Pancreas (tissue), 10 donors: Measurements from ENCODE around the gene MPRIP. TPM values are rescaled to one million over a fixed set of nuclear protein-coding genes. Genes with fewer than 3 reads are reported as not detected.

Source experiments
- ATAC-seq, 4 donors: fragments of 200-7000 bp; cut with Tn5 transposase; one replicate each; pipeline versions ENCODE4 v1.8.0 to v1.9.1; 2020; ENCODE audit warnings: mild to moderate bottlenecking in 4 of 4, moderate library complexity in 4 of 4
- DNase-seq, 6 donors: peaks; one replicate each; pipeline ENCODE4 v3.0.0-alpha.2; 2020
- FAIRE-seq: peaks from 2 replicates; lab custom pipeline; 2012; peaks lifted over from hg19 to GRCh38; lab: Jason Lieb, UNC
- H3K27ac ChIP-seq, 4 donors: fragments of 200-600 bp; sonication (generic); 1 replicate in 3 of 4; 2 replicates in 1 of 4; pipeline versions ENCODE4 v1.5.0 to v1.8.0; 2020
- H3K27me3 ChIP-seq, 4 donors: fragments of 200-600 bp; one replicate each; pipeline ENCODE4 v1.8.0; 2021
- H3K36me3 ChIP-seq, 3 donors: fragments of 200-600 bp; sonication (generic) in 1 of 3; one replicate each; pipeline versions ENCODE4 v1.5.0 to v1.8.0; 2020 to 2021
- H3K4me1 ChIP-seq, 3 donors: fragments of 200-600 bp; one replicate each; pipeline ENCODE4 v1.8.0; 2021
- H3K4me3 ChIP-seq, 4 donors: fragments of 200-600 bp; sonication (generic) in 2 of 4; one replicate each; pipeline versions ENCODE4 v1.5.0 to v1.8.0; 2020 to 2021
- H3K9me3 ChIP-seq, 4 donors: fragments of 200-600 bp; one replicate each; pipeline ENCODE4 v1.8.0; 2021
- CTCF ChIP-seq, 4 donors: fragments of 200-600 bp; sonication (generic) in 3 of 4; IDR thresholded peaks; one replicate each; pipeline versions ENCODE4 v1.5.0 to v1.8.0; 2021; ENCODE audit warnings: antibody characterized with exemption in 4 of 4
- WGBS, 2 donors: extraction: QIAGEN DNeasy Blood & Tissue Kit; methylation state at CpG; one replicate each; pipeline ENCODE4 v1.1.7; 2013; 5-methylcytosine and 5-hydroxymethylcytosine counted together
- intact Hi-C, 3 donors: fragments of 100-400 bp; cut with DNase I; formaldehyde crosslinking; loops; one replicate each; pipeline versions ENCODE4 v1.11.1 to v1.14.2; 2022
- polyA plus RNA-seq, 2 donors: library from polyadenylated mRNA; stranded (reverse); fragments of 200-250 nt; gene quantifications; one replicate each; pipeline ENCODE4 v1.2.3, GENCODE V29; 2013
- total RNA-seq, 6 donors: library from RNA; stranded (reverse); fragmentation: NEBNext Ultra II Directional in 4 of 6; extraction: Animal tissue kit (Norgen Biotek cat#: 25700) in 4 of 6; gene quantifications; one replicate each; pipeline versions ENCODE4 v1.2.1 to v1.2.4, GENCODE V29; 2021 to 2023
- donor health status: healthy with polysubstance abuse.
- donor health status: DM: no; HTN: no; CAD: no; lungs with moderate emphysema.
- donor health status: DM: no; HTN: no; CAD: no.
- donor health status: control.
- donor health status: control.
- donor health status: Bipolar disorder and iron deficiency.
- donor health status: DM: yes; HTN: yes; CAD: no.
- donor health status: DM: no; HTN: no; CAD: no.
- donor health status: DM: no; HTN: no; CAD: no.
- donor health status: DM: yes; HTN: yes; CAD: no.

MPRIP gene
- total and polyA plus RNA-seq, 8 donors: 91.8 to 242 (median 107) TPM

- ATAC-seq (peak; percentile 73 to 84 (median 83)), DNase-seq (peak; percentile 69 to 86 (median 74)), FAIRE-seq (no peak)
- Histone ChIP-seq H3K4me1 (peaks cover 43 to 47% (median 43%) of the 10 kb centered on the region in 3 donors), H3K9me3 (no peaks in the 10 kb centered on the region), H3K4me3 (no peak overlapping the region), H3K27me3 (no peaks in the 10 kb centered on the region), H3K27ac (peak overlapping the region; percentile 53 to 86 (median 78)), H3K36me3 (no peaks in the 10 kb centered on the region)
- TF ChIP-seq CTCF (IDR thresholded peaks at IDR 0.05): no peak
- 16 to 17% methylated on average over 15 of the region's 15 CpGs for WGBS, 2 donors
- intact Hi-C loops: no loop called here
Observed at GRCh38 chr17:17021194-17021863, 20.9 kb upstream of the MPRIP start.

GRCh38 chr17:17022011-17022410 is 20.2 kb upstream of the MPRIP start:
- H3K27me3 ChIP-seq: no peaks in the 10 kb centered on the region
- ATAC-seq (no peak), DNase-seq (no peak), FAIRE-seq (no peak)
- peaks cover 43 to 47% (median 43%) of the 10 kb centered on the region in 3 donors for H3K4me1 ChIP-seq
- intact Hi-C loops: no loop called here
- peak overlapping the region; percentile 53 to 86 (median 78) for H3K27ac ChIP-seq
- 94 to 95% methylated on average over 4 of the region's 4 CpGs for WGBS, 2 donors
- TF ChIP-seq CTCF (IDR thresholded peaks at IDR 0.05): no peak
- no peak overlapping the region for H3K4me3 ChIP-seq
- no peaks in the 10 kb centered on the region for H3K9me3 ChIP-seq
- no peaks in the 10 kb centered on the region for H3K36me3 ChIP-seq

- no peak for TF ChIP-seq CTCF (IDR thresholded peaks at IDR 0.05)
- Histone ChIP-seq H3K27ac (peak overlapping the region; percentile 53 to 86 (median 78)), H3K4me3 (no peak overlapping the region), H3K27me3 (no peaks in the 10 kb centered on the region), H3K36me3 (no peaks in the 10 kb centered on the region), H3K9me3 (no peaks in the 10 kb centered on the region), H3K4me1 (peaks cover 43 to 47% (median 43%) of the 10 kb centered on the region in 3 donors)
- peak in 1 of 6 donors; percentile 42 for DNase-seq
- intact Hi-C loops: no loop called here
- 91 to 97% methylated on average over 5 of the region's 5 CpGs for WGBS, 2 donors
- FAIRE-seq: no peak
- ATAC-seq: no peak
Observed at GRCh38 chr17:17022456-17022855, 19.8 kb upstream of the MPRIP start.

GRCh38 chr17:17024778-17025300 is 17.4 kb upstream of the MPRIP start:
- FAIRE-seq (no peak), ATAC-seq (no peak), DNase-seq (peak in 2 of 6 donors; percentile 51 to 55)
- Histone ChIP-seq H3K27me3 (no peaks in the 10 kb centered on the region), H3K4me1 (peaks cover 27 to 39% (median 32%) of the 10 kb centered on the region in 3 donors), H3K27ac (peak overlapping the region in 3 of 4 donors; percentile 42 to 58 (median 49)), H3K9me3 (no peaks in the 10 kb centered on the region), H3K4me3 (no peak overlapping the region), H3K36me3 (no peaks in the 10 kb centered on the region)
- WGBS, 2 donors: 76 to 77% methylated on average over 8 of the region's 8 CpGs
- intact Hi-C loops: no loop called here
- no peak for TF ChIP-seq CTCF (IDR thresholded peaks at IDR 0.05)

- WGBS, 2 donors: 18 to 24% methylated on average over 5 of the region's 5 CpGs
Observed at GRCh38 chr17:17025621-17026020, 16.6 kb upstream of the MPRIP start.

More at GRCh38 chr17:17025621-17026020, 16.6 kb upstream of the MPRIP start:
- H3K4me1 ChIP-seq: peaks cover 22 to 37% (median 24%) of the 10 kb centered on the region in 3 donors
- DNase-seq (peak in 4 of 6 donors; percentile 50 to 58 (median 56)), FAIRE-seq (no peak), ATAC-seq (peak; percentile 29 to 63 (median 40))
- H3K27ac ChIP-seq: peak overlapping the region; percentile 25 to 58 (median 46)
- no peak overlapping the region for H3K4me3 ChIP-seq
- H3K27me3 ChIP-seq: no peaks in the 10 kb centered on the region
- intact Hi-C loops: no loop called here
- no peak for TF ChIP-seq CTCF (IDR thresholded peaks at IDR 0.05)
- H3K36me3 ChIP-seq: no peaks in the 10 kb centered on the region
- H3K9me3 ChIP-seq: no peaks in the 10 kb centered on the region
